Measurements from ENCODE around the gene DIP2C.

The DIP2C gene

GRCh38 chr10:423178-423577, 266.3 kb downstream of the DIP2C start:
- no peaks in the 10 kb centered on the region for H3K9me3 ChIP-seq (ENCODE audit: control insufficient read depth in 2 of 2, low read length in 2 of 2)
- H3K27ac ChIP-seq (ENCODE audit: low read length), result no peak overlapping the region
- no peak overlapping the region for H3K4me3 ChIP-seq (ENCODE audit: low read length in 2 of 2)
- H3K36me3 ChIP-seq (ENCODE audit: control insufficient read depth in 2 of 2, insufficient read depth in 2 of 2, low read length in 2 of 2), result peaks cover 27 to 31% of the 10 kb centered on the region in 2 donors
- H3K27me3 ChIP-seq (ENCODE audit: control insufficient read depth in 1 of 2, insufficient read depth in 2 of 2, low read length in 2 of 2), result no peaks in the 10 kb centered on the region
- no peaks in the 10 kb centered on the region for H3K4me1 ChIP-seq (ENCODE audit: control insufficient read depth, insufficient read depth, low read length)
- no peak overlapping the region for H3K9ac ChIP-seq (ENCODE audit: low read length in 2 of 2)

GRCh38 chr10:422675-423074, 266.8 kb downstream of the DIP2C start:
- H3K4me1 ChIP-seq (ENCODE audit: control insufficient read depth, insufficient read depth, low read length), result no peaks in the 10 kb centered on the region
- H3K27me3 ChIP-seq (ENCODE audit: control insufficient read depth in 1 of 2, insufficient read depth in 2 of 2, low read length in 2 of 2), result no peaks in the 10 kb centered on the region
- no peak overlapping the region for H3K4me3 ChIP-seq (ENCODE audit: low read length in 2 of 2)
- no peaks in the 10 kb centered on the region for H3K9me3 ChIP-seq (ENCODE audit: control insufficient read depth in 2 of 2, low read length in 2 of 2)
- peaks cover 27 to 31% of the 10 kb centered on the region in 2 donors for H3K36me3 ChIP-seq (ENCODE audit: control insufficient read depth in 2 of 2, insufficient read depth in 2 of 2, low read length in 2 of 2)
- no peak overlapping the region for H3K9ac ChIP-seq (ENCODE audit: low read length in 2 of 2)
- H3K27ac ChIP-seq (ENCODE audit: low read length), result no peak overlapping the region

- H3K4me3 ChIP-seq (ENCODE audit: low read length in 2 of 2), result no peak overlapping the region
- H3K4me1 ChIP-seq (ENCODE audit: control insufficient read depth, insufficient read depth, low read length), result no peaks in the 10 kb centered on the region
- no peak overlapping the region for H3K27ac ChIP-seq (ENCODE audit: low read length)
- H3K9ac ChIP-seq (ENCODE audit: low read length in 2 of 2), result no peak overlapping the region
- H3K36me3 ChIP-seq (ENCODE audit: control insufficient read depth in 2 of 2, insufficient read depth in 2 of 2, low read length in 2 of 2), result peaks cover 27 to 33% of the 10 kb centered on the region in 2 donors
- H3K9me3 ChIP-seq (ENCODE audit: control insufficient read depth in 2 of 2, low read length in 2 of 2), result no peaks in the 10 kb centered on the region
- no peaks in the 10 kb centered on the region for H3K27me3 ChIP-seq (ENCODE audit: control insufficient read depth in 1 of 2, insufficient read depth in 2 of 2, low read length in 2 of 2)
These were observed 267.2 kb downstream of the DIP2C start for GRCh38 chr10:422241-422640.

DNA sequence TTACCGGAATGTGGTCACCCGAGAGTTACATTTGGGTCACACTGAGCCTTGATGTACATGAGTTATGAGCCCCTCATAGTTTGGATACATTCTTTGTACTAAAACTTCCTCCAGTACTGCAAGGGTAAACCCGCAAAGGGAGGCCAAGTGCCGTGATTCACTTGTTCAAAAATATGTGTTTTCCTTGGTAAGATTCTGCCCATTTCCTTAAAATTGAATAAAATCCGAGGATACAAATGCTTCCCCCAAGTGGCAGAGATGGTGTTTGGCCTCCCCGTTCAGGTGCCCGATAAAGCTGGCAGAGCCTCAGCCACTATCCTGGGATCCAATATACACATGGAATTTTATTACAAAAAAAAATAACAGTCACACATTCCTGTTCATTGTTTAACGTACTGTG, 268.3 kb downstream of the DIP2C start:
- peaks cover 30 to 37% of the 10 kb centered on the region in 2 donors for H3K36me3 ChIP-seq (ENCODE audit: control insufficient read depth in 2 of 2, insufficient read depth in 2 of 2, low read length in 2 of 2)

DNA sequence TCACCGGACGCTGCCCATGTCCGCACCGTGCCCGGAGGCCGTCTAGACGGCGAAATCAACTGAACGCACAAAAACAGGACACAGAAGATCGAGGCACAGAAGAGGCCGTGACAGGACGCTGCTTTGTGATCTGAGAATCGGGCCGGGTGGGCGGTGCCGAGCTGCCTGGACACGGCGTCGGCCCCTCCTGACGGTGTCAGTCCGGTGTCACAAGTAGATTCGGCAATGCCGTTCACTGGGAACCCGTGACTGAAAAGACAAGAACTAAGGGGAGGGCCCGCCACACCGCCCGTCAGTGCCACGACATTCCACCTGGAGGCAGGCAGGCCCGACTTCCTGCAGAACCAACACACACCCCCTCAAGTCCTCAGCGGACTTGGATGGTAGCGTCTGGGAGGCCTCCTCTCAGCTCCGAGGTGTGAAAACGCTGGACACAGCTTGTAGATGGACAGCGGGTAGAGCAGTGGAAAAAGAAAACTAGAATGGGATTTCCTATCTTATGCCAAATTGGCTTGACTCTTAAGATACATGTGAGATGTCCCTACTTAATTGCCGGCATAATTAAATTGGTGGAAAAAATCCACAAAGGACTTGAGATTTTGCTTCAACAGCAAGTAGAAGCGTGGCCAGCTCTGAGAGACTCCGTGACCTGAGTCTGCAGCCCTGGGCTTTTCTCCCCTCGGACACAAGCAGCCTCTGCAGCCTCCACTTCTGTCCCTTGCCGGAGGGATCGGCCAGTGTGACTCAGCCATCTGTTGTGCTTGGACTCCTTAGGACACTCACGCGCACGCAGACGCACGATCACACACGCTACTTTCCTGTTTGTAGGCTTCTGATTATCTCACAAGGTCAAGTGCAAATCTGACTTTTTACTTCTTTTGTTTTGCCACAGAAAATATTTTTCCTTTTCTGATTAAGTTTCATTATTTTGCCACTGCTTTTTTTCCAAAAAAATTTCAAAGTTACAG, 269.0 kb downstream of the DIP2C start:
- no peak overlapping the region for H3K27ac ChIP-seq (ENCODE audit: low read length)
- H3K36me3 ChIP-seq (ENCODE audit: control insufficient read depth in 2 of 2, insufficient read depth in 2 of 2, low read length in 2 of 2), result peaks cover 30 to 40% of the 10 kb centered on the region in 2 donors
- no peaks in the 10 kb centered on the region for H3K9me3 ChIP-seq (ENCODE audit: control insufficient read depth in 2 of 2, low read length in 2 of 2)
- H3K4me3 ChIP-seq (ENCODE audit: low read length in 2 of 2), result no peak overlapping the region
- H3K4me1 ChIP-seq (ENCODE audit: control insufficient read depth, insufficient read depth, low read length), result no peaks in the 10 kb centered on the region
- no peaks in the 10 kb centered on the region for H3K27me3 ChIP-seq (ENCODE audit: control insufficient read depth in 1 of 2, insufficient read depth in 2 of 2, low read length in 2 of 2)
- no peak overlapping the region for H3K9ac ChIP-seq (ENCODE audit: low read length in 2 of 2)

More for the DNA sequence above, 268.3 kb downstream of the DIP2C start:
- no peaks in the 10 kb centered on the region for H3K4me1 ChIP-seq (ENCODE audit: control insufficient read depth, insufficient read depth, low read length)
- H3K9ac ChIP-seq (ENCODE audit: low read length in 2 of 2), result no peak overlapping the region
- H3K4me3 ChIP-seq (ENCODE audit: low read length in 2 of 2), result no peak overlapping the region
- H3K27me3 ChIP-seq (ENCODE audit: control insufficient read depth in 1 of 2, insufficient read depth in 2 of 2, low read length in 2 of 2), result no peaks in the 10 kb centered on the region
- no peaks in the 10 kb centered on the region for H3K9me3 ChIP-seq (ENCODE audit: control insufficient read depth in 2 of 2, low read length in 2 of 2)
- H3K27ac ChIP-seq (ENCODE audit: low read length), result no peak overlapping the region

DNA sequence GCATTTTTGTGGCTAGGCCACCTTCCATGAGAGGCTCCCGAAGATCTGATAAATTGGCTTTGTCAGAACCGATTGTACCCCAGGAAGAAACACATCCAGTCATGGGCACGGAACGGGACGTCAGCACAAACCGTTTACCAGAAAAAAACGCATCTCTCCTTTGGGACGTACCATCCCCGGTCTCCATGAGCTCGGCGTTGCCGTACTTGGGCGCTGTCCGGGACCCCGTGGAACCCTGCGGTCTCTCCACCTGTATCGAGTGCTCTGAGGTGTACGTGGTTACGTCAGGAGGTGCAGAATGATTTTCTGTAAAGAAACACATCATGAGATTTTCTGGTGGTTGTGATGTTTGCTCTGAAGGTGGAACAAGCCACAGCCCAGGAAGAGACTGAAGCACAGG, 270.6 kb downstream of the DIP2C start:
- Histone ChIP-seq H3K9me3 (ENCODE audit: control insufficient read depth in 2 of 2, low read length in 2 of 2) (no peaks in the 10 kb centered on the region), H3K4me1 (ENCODE audit: control insufficient read depth, insufficient read depth, low read length) (no peaks in the 10 kb centered on the region), H3K27ac (ENCODE audit: low read length) (no peak overlapping the region), H3K9ac (ENCODE audit: low read length in 2 of 2) (no peak overlapping the region), H3K27me3 (ENCODE audit: control insufficient read depth in 1 of 2, insufficient read depth in 2 of 2, low read length in 2 of 2) (no peaks in the 10 kb centered on the region), H3K36me3 (ENCODE audit: control insufficient read depth in 2 of 2, insufficient read depth in 2 of 2, low read length in 2 of 2) (peaks cover 30 to 40% of the 10 kb centered on the region in 2 donors), H3K4me3 (ENCODE audit: low read length in 2 of 2) (no peak overlapping the region)

DNA sequence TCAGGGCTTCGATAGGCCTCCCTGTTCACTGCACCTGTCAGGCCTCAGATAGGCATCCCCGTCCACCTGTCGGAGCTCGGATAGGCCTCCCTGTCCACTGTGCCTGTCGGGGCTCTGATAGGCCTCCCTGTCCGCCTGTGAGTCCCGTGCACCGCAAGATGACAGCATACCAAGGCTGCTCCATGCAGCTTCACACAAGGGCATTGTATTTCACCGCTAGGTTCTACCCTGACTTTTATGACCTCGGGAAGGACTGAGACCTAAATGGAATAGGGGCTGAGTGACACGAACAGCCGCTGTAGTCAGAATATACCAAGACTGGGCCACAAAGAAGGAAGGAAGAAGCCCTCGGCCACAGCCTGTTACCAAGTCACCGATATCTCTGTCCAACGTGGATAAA, 271.2 kb downstream of the DIP2C start:
- no peak overlapping the region for H3K9ac ChIP-seq (ENCODE audit: low read length in 2 of 2)
- no peaks in the 10 kb centered on the region for H3K9me3 ChIP-seq (ENCODE audit: control insufficient read depth in 2 of 2, low read length in 2 of 2)
- H3K4me1 ChIP-seq (ENCODE audit: control insufficient read depth, insufficient read depth, low read length), result no peaks in the 10 kb centered on the region
- no peaks in the 10 kb centered on the region for H3K27me3 ChIP-seq (ENCODE audit: control insufficient read depth in 1 of 2, insufficient read depth in 2 of 2, low read length in 2 of 2)
- H3K4me3 ChIP-seq (ENCODE audit: low read length in 2 of 2), result no peak overlapping the region
- H3K27ac ChIP-seq (ENCODE audit: low read length), result no peak overlapping the region
- peaks cover 34 to 46% of the 10 kb centered on the region in 2 donors for H3K36me3 ChIP-seq (ENCODE audit: control insufficient read depth in 2 of 2, insufficient read depth in 2 of 2, low read length in 2 of 2)

DNA sequence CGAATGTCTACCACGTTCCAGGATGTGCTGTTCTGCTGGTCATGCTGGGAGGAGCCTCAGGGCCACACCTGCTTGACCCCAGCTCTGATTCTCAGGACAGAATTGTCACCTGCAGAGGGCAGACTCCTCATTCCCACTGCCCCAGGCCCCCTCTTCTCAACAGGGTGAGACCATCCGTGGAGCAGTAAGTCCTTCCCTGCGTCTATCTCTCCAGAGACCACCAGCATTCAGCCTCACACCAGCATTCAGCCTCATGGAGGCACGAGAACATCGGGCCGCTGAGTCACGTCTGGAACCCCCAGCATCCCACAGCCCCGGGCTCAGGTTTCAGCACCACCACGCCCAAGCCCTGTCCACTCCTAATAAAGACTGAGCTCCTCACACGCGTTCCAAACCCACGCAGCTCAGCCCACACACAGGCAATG, 273.4 kb downstream of the DIP2C start:
- Histone ChIP-seq H3K9me3 (ENCODE audit: control insufficient read depth in 2 of 2, low read length in 2 of 2) (no peaks in the 10 kb centered on the region), H3K9ac (ENCODE audit: low read length in 2 of 2) (no peak overlapping the region), H3K36me3 (ENCODE audit: control insufficient read depth in 2 of 2, insufficient read depth in 2 of 2, low read length in 2 of 2) (peaks cover 30 to 45% of the 10 kb centered on the region in 2 donors), H3K27ac (ENCODE audit: low read length) (no peak overlapping the region), H3K4me3 (ENCODE audit: low read length in 2 of 2) (no peak overlapping the region), H3K4me1 (ENCODE audit: control insufficient read depth, insufficient read depth, low read length) (no peaks in the 10 kb centered on the region), H3K27me3 (ENCODE audit: control insufficient read depth in 1 of 2, insufficient read depth in 2 of 2, low read length in 2 of 2) (no peaks in the 10 kb centered on the region)

- peaks cover 19 to 40% of the 10 kb centered on the region in 2 donors for H3K36me3 ChIP-seq (ENCODE audit: control insufficient read depth in 2 of 2, insufficient read depth in 2 of 2, low read length in 2 of 2)
- no peaks in the 10 kb centered on the region for H3K9me3 ChIP-seq (ENCODE audit: control insufficient read depth in 2 of 2, low read length in 2 of 2)
- no peaks in the 10 kb centered on the region for H3K27me3 ChIP-seq (ENCODE audit: control insufficient read depth in 1 of 2, insufficient read depth in 2 of 2, low read length in 2 of 2)
- no peaks in the 10 kb centered on the region for H3K4me1 ChIP-seq (ENCODE audit: control insufficient read depth, insufficient read depth, low read length)
- H3K27ac ChIP-seq (ENCODE audit: low read length), result no peak overlapping the region
- H3K4me3 ChIP-seq (ENCODE audit: low read length in 2 of 2), result no peak overlapping the region
- no peak overlapping the region for H3K9ac ChIP-seq (ENCODE audit: low read length in 2 of 2)
These were observed 275.8 kb downstream of the DIP2C start for GRCh38 chr10:413662-414071.

DNA sequence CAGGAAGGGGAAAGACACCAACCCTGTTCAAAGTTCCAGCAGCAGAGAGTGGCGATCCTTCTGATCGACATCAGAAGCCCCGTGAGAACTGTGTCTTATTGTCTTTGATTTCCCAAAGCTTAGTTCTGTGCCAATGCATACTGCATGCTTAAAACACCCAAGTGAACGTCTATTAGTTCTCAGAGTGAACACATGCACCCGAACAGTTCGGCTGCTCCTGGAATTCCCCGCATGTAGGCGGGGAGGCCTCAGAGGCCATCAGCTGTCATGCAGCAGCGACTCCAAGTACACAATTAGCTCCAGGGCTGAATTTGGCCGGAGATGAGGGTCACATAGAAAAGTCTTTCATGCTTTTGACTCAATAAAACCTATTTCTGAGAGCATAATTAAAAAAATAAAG, 277.4 kb downstream of the DIP2C start:
- Histone ChIP-seq H3K9ac (ENCODE audit: low read length in 2 of 2) (no peak overlapping the region), H3K27me3 (ENCODE audit: control insufficient read depth in 1 of 2, insufficient read depth in 2 of 2, low read length in 2 of 2) (no peaks in the 10 kb centered on the region), H3K36me3 (ENCODE audit: control insufficient read depth in 2 of 2, insufficient read depth in 2 of 2, low read length in 2 of 2) (peaks cover 27 to 46% of the 10 kb centered on the region in 2 donors), H3K4me1 (ENCODE audit: control insufficient read depth, insufficient read depth, low read length) (no peaks in the 10 kb centered on the region), H3K4me3 (ENCODE audit: low read length in 2 of 2) (no peak overlapping the region), H3K9me3 (ENCODE audit: control insufficient read depth in 2 of 2, low read length in 2 of 2) (no peaks in the 10 kb centered on the region), H3K27ac (ENCODE audit: low read length) (no peak overlapping the region)

- Histone ChIP-seq H3K4me1 (ENCODE audit: control insufficient read depth, insufficient read depth, low read length) (no peaks in the 10 kb centered on the region), H3K9me3 (ENCODE audit: control insufficient read depth in 2 of 2, low read length in 2 of 2) (no peaks in the 10 kb centered on the region), H3K9ac (ENCODE audit: low read length in 2 of 2) (no peak overlapping the region), H3K27ac (ENCODE audit: low read length) (no peak overlapping the region), H3K27me3 (ENCODE audit: control insufficient read depth in 1 of 2, insufficient read depth in 2 of 2, low read length in 2 of 2) (no peaks in the 10 kb centered on the region), H3K4me3 (ENCODE audit: low read length in 2 of 2) (no peak overlapping the region), H3K36me3 (ENCODE audit: control insufficient read depth in 2 of 2, insufficient read depth in 2 of 2, low read length in 2 of 2) (peaks cover 28 to 47% of the 10 kb centered on the region in 2 donors)
These were observed 277.9 kb downstream of the DIP2C start for GRCh38 chr10:411603-412002.
